Measurements from ENCODE around the gene PDP2.
A peak's percentile ranks its signal among the peaks of the same experiment; 100 is the strongest.
"Not testable (repeated sequence)": the region's sequence is repeated elsewhere in the genome, so short reads cannot be mapped to it uniquely, and the experiment has no call there.

Gene PDP2

DNA sequence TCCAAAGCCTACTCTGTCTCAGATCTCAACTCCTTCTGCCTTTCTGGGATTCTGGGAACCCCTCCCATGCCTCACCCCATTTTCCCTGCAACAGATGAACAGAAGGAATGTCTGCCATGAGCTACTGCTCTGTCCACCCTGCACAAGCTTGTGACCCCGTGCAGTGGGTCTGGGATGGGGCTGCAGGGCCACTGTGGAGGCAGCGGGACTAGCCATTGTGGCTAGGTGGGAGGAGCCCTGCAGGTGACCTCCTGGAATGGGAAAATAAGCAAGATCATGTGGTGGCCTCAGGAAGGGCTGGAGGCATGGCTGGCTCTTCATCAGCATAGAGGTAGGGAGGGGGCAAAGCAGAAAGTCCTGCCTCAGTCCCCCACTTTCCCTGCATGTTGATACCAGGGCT lies 13.7 kb downstream of the PDP2 start:
- Histone ChIP-seq H3K27me3 (replicated peaks; ENCODE audit: control insufficient read depth, insufficient read depth, low read length) (no peaks in the 10 kb centered on the region), H3K36me3 (ENCODE audit: control insufficient read depth, insufficient read depth, low read length) (no peaks in the 10 kb centered on the region; the same call in none of the 2 replicates), H3K4me3 (replicated peaks; ENCODE audit: low read depth, low read length) (no peak overlapping the region)
- no peak for DNase-seq (ENCODE audit: extremely low read depth, insufficient read length)
- TF ChIP-seq, protein P1, sequence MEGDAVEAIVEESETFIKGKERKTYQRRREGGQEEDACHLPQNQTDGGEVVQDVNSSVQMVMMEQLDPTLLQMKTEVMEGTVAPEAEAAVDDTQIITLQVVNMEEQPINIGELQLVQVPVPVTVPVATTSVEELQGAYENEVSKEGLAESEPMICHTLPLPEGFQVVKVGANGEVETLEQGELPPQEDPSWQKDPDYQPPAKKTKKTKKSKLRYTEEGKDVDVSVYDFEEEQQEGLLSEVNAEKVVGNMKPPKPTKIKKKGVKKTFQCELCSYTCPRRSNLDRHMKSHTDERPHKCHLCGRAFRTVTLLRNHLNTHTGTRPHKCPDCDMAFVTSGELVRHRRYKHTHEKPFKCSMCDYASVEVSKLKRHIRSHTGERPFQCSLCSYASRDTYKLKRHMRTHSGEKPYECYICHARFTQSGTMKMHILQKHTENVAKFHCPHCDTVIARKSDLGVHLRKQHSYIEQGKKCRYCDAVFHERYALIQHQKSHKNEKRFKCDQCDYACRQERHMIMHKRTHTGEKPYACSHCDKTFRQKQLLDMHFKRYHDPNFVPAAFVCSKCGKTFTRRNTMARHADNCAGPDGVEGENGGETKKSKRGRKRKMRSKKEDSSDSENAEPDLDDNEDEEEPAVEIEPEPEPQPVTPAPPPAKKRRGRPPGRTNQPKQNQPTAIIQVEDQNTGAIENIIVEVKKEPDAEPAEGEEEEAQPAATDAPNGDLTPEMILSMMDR (IDR thresholded peaks at IDR 0.05; ENCODE audit: insufficient read depth, low read length, poor library complexity, severe bottlenecking): no peak

DNA sequence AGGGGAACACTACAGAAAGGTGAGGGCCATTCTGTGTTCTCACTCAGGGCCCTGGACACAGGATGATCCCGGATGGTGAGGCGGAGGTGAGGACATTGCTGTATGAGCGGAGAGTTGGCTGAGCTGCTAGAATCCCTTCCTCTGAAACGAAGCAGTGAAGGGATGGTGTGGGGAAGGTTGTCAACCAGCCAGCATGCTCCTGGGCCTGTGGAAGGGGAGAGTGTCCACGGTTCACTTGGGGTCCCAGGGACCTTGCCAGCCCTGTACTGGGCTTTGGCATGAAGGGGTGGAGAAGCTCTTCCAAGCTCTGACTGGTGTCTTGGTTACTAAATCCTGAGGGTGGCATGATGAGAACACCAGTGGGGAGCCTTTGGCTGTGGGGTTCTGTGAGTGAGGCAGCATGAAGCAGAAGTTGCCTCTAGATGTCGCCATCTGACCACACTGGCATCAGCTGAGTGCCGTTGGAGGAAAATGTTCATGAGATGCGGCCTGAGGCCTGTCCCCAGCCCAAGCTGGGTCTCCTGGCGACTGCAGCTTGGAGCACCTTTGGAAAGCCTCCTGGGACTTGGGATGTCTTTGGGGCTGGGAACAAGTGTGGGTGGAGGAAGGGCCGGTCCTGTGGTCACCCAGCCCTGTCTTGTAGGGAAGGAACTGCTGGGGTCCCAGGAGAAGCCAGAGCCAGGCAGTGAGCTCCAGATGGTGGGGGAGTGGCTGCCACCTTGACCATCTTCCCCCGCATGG lies 14.8 kb downstream of the PDP2 start:
- no peak overlapping the region for H3K4me3 ChIP-seq (replicated peaks; ENCODE audit: low read depth, low read length)
- H3K36me3 ChIP-seq (ENCODE audit: control insufficient read depth, insufficient read depth, low read length): no peaks in the 10 kb centered on the region; the same call in none of the 2 replicates
- no peak for DNase-seq (ENCODE audit: extremely low read depth, insufficient read length)
- TF ChIP-seq, protein P1 (IDR thresholded peaks at IDR 0.05; ENCODE audit: insufficient read depth, low read length, poor library complexity, severe bottlenecking): peak; percentile 92
- no peaks in the 10 kb centered on the region for H3K27me3 ChIP-seq (replicated peaks; ENCODE audit: control insufficient read depth, insufficient read depth, low read length)

DNA sequence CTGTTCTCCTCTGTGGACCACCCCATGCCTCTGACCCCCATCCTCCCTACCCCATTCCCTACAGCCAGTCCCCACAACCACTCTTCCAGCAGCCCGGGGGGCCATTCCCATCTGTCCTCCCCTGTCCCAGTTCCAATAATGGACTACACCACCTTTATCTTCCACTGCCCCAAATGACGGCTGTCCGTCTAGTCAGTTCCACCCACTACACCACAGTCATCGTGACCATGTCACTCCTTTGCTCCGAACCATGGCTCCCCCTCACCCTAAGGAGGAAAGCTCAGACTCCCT lies 15.3 kb downstream of the PDP2 start:
- no peak overlapping the region for H3K4me3 ChIP-seq (replicated peaks; ENCODE audit: low read depth, low read length)
- TF ChIP-seq, protein P1 (IDR thresholded peaks at IDR 0.05; ENCODE audit: insufficient read depth, low read length, poor library complexity, severe bottlenecking): no peak
- no peaks in the 10 kb centered on the region; the same call in none of the 2 replicates for H3K36me3 ChIP-seq (ENCODE audit: control insufficient read depth, insufficient read depth, low read length)
- DNase-seq (ENCODE audit: extremely low read depth, insufficient read length): no peak
- no peaks in the 10 kb centered on the region for H3K27me3 ChIP-seq (replicated peaks; ENCODE audit: control insufficient read depth, insufficient read depth, low read length)

DNA sequence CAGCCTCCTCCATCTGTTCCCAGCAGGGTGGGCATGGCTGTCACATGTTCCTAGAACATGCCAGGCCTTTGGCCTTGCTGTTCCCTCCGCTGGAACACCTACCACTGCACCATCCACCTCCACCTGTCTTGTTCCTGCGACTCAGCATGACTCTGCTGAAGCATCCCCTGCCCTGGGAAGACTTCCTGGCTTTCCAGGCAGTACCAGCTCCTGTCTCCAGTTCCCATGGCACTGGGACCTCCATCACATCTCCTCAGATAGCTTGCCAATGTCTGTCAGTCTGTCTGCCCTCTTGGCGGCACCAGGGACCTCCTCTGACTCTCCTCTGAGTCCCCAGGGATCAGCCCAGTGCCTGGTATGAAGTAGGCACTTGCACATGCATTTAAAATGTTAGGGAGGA lies 15.7 kb downstream of the PDP2 start:
- no peak for DNase-seq (ENCODE audit: extremely low read depth, insufficient read length)
- Histone ChIP-seq H3K36me3 (ENCODE audit: control insufficient read depth, insufficient read depth, low read length) (no peaks in the 10 kb centered on the region; the same call in none of the 2 replicates), H3K4me3 (replicated peaks; ENCODE audit: low read depth, low read length) (no peak overlapping the region), H3K27me3 (replicated peaks; ENCODE audit: control insufficient read depth, insufficient read depth, low read length) (no peaks in the 10 kb centered on the region)
- TF ChIP-seq, protein P1 (IDR thresholded peaks at IDR 0.05; ENCODE audit: insufficient read depth, low read length, poor library complexity, severe bottlenecking): no peak

DNA sequence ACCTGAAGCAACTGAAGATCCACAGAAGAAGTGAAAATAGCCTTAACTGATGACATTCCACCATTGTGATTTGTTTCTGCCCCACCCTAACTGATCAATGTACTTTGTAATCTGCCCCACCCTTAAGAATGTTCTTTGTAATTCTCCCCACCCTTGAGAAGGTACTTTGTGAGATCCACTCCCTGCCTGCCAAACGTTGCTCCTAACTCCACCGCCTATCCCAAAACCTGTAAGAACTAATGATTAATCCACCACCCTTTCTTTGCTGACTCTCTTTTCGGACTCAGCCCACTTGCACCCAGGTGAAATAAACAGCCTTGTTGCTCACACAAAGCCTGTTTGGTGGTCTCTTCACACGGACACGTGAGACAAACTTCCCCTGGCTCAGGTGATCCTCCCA lies 16.4 kb downstream of the PDP2 start:
- H3K36me3 ChIP-seq (ENCODE audit: control insufficient read depth, insufficient read depth, low read length); H3K27me3 ChIP-seq (replicated peaks; ENCODE audit: control insufficient read depth, insufficient read depth, low read length); H3K4me3 ChIP-seq (replicated peaks; ENCODE audit: low read depth, low read length); DNase-seq (ENCODE audit: extremely low read depth, insufficient read length): not testable (repeated sequence)

DNA sequence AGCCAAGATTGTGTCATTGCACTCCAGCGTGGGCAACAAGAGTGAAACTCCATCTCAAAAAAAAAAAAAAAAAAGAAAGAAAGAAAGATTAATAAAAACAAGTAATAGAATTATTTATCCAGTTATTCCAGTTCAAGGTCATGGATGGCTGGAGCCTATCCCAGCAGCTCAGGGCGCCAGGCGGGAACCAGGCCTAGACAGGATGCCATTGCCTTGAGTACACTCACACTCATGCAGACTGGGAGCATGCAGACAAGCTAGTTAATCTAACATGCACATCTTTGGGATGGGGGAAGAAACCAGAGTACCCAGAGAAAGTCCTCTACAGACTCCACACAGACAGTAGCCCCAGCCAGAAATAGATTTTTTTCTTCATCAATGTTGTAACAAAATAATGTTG lies 17.9 kb downstream of the PDP2 start:
- TF ChIP-seq, protein P1 (IDR thresholded peaks at IDR 0.05; ENCODE audit: insufficient read depth, low read length, poor library complexity, severe bottlenecking): no peak
- no peaks in the 10 kb centered on the region; the same call in 1 of the 2 replicates for H3K27me3 ChIP-seq (replicated peaks; ENCODE audit: control insufficient read depth, insufficient read depth, low read length)
- DNase-seq (ENCODE audit: extremely low read depth, insufficient read length): no peak
- H3K36me3 ChIP-seq (ENCODE audit: control insufficient read depth, insufficient read depth, low read length): no peaks in the 10 kb centered on the region
- H3K4me3 ChIP-seq (replicated peaks; ENCODE audit: low read depth, low read length): no peak overlapping the region

Data from GM06990 (cell line).